Bone marrow (tissue), 2 donors: Measurements from ENCODE around the gene ELOA2.
A peak's percentile ranks its signal among the peaks of the same experiment; 100 is the strongest.
"Not testable (repeated sequence)": the region's sequence is repeated elsewhere in the genome, so short reads cannot be mapped to it uniquely, and the experiment has no call there.

Experiments
- DNase-seq, 2 donors: peaks; one replicate each; lab custom pipeline; 2025; lab: John Stamatoyannopoulos, UW

Gene ELOA2

GRCh38 chr18:47035156-47035671 lies at the start of gene ELOA2:
ELOA2 (minus strand) TSS chr18:47035621; CDS start chr18:47035264, 357 bp downstream.
- no peak for DNase-seq

GRCh38 chr18:47081578-47081977 lies 46.2 kb upstream of the ELOA2 start:
- no peak for DNase-seq

- no peak for DNase-seq
Measured at GRCh38 chr18:47080872-47081271, 45.5 kb upstream of the ELOA2 start.

- DNase-seq, result no peak
Measured at GRCh38 chr18:47077111-47077510, 41.7 kb upstream of the ELOA2 start.

DNA sequence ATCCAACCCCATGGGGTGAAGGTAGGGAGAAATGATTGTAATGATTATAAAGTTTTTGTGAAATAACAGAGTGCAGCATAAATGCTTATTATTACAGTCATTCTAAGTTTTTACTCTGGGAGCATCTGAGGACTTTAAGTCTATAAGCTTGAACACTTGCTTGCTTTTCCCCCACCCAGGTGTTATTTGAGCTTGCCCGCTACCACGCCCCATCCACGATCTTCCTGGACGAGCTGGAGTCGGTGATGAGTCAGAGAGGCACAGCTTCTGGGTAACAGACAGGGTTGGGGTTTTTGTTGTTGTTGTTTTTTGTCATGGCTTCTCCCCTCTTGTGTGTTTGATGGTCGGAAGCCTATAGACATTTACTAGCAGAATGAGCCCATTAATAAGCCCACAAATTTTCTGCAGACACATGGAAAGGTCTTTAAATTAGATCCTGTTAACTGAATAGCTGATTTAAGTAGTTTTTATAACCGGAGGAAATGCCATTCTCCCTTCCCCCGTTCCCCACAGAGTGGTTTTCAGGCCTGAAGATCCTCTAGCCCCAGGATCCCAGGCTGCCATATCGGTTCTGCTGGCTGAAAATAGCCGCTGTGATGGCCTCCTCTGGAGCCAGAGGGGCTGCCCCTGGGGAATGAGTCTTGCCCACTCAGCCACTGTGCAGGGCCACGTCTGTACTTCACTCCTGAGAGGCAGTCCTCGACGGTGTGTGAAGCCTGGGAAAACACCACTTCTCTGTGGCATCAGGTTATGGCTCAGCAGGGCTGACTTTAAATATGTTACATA lies 39.9 kb upstream of the ELOA2 start:
- no peak for DNase-seq

DNA sequence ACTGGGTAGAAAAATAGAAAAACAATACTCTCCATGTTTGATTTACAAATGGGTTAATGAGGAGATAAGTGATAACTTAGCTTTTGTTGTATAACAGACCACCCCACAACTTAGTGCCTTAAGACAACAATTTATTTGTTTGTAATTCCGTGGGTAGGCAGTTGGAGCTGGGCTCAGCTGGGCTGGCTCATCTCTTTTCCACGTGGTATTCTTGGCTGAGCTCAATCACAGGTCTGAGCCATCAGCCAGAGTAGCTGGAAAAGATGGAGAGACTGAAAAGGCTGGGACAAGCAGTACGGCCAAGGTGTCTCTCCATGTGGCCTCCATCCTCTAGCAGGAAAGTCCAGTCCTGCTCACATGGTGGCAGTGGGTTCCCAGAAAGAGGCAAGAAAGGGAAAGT lies 32.2 kb upstream of the ELOA2 start:
- no peak for DNase-seq

DNA sequence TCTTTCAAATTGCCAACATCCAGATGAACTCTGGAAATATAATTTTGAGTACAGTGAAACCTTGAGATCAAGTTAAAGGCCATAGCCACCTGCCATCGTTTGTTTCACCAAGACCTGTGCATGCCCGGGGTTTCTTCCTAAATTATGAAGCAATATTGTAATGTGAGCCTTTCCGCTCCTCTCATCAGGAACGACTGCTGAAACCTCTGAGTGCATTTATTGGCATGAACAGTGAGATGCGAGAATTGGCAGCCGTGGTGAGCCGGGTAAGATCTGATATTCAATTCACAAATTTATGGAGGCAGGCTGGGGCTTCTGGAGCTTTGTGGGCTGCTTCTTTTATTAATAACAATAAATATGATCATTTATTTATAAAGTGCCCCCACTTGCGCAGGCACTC lies 27.7 kb upstream of the ELOA2 start:
- no peak for DNase-seq

- peak in 1 of 2 donors; percentile 53 for DNase-seq
Measured at GRCh38 chr18:47062471-47062870, 27.1 kb upstream of the ELOA2 start.

GRCh38 chr18:47054369-47054768 lies 18.9 kb upstream of the ELOA2 start:
- no peak for DNase-seq

DNA sequence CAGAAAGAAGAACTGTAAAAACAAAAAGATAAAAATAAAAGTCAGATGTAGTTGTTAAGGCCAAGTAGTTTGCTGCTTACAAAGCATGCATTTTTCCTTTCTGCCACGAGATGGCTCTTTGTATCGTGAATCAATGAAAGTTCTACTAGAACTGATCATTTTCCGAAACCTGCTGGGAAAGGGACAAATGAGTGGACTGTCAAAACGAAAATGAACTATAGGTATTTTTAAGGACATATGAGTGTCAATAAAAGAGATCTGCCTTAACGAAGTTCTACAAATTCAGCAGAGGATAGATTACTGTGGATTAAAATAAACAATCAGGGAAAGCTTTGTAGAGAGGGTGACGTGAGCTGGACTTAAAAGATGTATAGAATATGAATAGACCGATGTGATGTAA lies 15.0 kb upstream of the ELOA2 start:
- DNase-seq, result peak in 1 of 2 donors; percentile 7

GRCh38 chr18:47040982-47041381 lies 5.6 kb upstream of the ELOA2 start:
- no peak for DNase-seq

GRCh38 chr18:47036927-47037578 lies 1.6 kb upstream of the ELOA2 start:
- DNase-seq, result no peak

DNA sequence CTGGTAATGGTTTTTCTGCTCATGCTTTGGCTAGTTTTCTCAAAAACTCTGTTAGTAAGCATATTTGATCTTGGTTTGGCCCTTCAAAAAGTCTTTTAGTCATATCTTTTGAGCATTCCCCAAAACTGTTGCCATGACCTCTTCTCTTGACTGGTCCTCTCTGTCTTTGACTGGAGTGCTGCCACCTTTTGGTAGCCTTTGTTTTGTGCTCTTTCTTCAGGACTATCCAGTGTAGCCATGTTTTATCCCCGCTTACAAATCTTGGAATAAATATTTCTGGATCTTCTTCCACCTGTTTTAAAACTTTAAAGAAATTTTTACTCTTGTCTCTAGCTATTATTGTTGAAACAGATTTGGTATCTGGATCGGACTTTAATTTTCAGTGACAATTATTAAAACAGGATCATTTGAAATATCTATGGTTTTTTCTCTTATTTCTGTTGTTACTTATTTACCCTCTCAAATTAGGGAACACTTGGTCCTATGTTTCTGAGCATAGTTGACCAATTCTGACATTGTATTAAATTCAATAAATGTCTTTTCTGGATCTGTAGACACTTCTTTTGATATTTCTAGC lies 965 bp upstream of the ELOA2 start:
- DNase-seq, result no peak

- not testable (repeated sequence) for DNase-seq
Measured at GRCh38 chr18:47034591-47034990, 830 bp downstream of the ELOA2 start.

DNA sequence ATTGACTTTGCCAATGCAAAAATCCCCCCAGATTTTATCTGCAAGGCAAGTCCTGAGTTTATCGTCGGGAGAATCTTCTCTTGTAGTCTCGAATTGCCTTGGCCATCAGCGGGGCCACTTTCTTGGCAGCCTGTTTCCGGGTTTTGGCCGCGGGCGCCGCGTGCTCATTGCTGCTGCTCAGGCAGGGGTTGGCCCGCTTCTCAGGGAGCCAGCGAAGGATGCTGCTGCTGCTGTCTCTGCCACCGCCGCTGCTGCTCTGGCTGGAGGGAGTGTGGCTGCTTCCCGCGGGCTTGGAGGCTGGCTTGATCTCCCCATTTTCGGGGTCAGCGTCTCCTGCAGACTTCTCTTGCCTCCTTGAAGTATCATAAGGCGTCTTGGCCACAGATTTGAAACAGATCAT lies 2.5 kb downstream of the ELOA2 start:
- no peak for DNase-seq

DNA sequence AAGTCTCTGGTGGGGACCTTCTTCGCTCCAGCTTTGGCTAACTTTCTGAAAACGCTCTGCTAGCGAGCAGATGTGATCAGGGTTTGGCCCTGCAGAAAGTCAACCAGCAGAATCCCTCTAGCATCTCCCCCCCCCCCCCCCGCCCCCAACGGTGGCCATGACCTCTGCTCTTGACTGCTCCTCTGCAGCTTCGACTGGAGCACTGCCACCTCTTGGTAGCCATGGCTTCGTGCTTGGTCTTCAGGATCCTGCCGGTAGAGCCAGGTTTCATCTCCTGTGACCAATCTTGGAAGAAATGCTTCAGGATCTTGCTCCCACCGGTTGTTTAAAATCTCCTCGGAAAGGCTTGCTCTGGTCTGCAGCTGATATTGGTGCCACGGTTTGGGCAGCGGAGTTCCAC lies 4.5 kb downstream of the ELOA2 start:
- DNase-seq, result not testable (repeated sequence)

DNA sequence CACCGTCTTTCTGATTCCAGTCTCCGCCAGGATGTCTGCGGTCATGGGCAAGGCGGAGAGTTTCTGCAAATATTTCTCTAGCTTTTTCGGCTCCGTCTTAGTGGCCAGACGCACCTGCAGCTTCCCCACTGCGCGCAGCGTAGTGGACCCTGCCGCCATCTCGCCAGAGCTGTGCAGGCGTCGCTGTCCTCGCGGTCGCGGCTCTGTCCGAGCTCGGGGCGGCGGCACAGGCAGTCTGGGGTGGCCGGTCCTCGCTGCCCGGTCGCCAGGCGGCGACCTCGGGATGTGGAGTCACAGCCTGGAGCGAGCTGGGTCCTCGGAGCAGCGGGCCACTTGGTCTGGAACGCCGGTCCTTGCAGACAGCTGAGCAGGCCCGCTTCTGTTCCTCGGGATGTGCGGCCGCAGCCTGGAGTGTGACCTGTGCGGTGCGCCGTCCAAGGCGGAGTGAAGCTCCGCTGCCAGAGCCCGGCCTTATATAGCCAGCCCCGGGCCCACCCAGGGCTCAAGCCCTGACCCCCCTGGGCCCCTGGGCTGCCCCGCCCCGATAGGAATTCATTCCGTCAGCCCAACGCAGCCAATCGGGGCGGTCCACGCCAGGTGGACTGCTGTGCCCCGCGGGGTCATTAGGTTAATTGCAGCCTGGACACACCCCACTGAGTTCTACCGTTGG lies 5.6 kb downstream of the ELOA2 start:
- not testable (repeated sequence) for DNase-seq

DNA sequence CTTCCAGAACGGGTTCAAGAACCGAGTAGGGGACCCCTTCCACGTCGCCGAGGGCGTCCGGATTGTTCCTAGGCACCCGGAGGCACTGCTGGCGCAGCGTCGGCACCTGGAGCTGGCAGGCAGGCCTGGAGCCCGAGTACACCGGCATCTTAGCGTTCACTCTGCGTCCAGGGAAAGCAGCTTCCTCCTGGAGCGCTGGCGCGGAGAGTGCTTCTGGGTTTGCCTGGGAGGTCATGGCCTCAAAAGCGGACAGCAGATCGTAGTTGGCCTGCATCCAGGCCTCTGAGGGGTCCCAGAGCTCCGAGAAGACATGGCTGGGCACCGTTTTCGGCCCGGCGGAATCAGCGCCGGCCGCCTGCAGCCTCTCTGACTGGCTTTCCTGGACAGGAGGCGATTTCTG lies 6.7 kb downstream of the ELOA2 start:
- not testable (repeated sequence) for DNase-seq

DNA sequence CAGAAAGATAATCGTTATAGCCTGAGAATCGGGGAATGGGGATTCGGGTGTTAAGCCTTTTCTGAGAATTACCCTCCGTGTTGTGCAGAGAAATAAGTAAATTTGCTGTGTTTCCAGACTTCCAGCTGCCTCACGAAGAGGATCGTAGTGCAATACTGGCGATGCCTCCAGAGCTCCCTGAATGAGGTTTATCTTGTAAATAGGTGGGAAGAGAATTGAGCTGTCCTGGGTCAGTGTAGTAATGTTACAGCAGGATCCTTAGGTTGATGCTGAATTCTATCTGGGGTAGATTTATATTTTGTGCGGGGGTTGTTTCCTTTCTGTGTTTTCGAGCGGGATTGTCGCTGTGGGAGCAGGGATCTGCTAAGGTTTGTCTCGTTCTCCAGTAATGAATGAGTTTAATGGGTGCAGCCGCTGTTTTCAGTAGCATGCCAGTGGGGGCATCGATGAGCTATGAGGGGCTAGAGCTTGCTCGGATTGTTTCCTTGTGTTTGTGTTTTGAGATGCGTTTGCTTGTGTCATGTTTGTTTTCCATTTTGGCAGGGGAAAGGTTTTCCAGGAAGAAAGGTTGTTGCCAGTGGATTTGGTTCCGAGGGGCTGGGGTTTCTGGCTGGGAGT lies 9.8 kb downstream of the ELOA2 start:
- not testable (repeated sequence) for DNase-seq

- not testable (repeated sequence) for DNase-seq
Measured at GRCh38 chr18:47023769-47024465, 11.5 kb downstream of the ELOA2 start.

GRCh38 chr18:47022821-47023220 lies 12.6 kb downstream of the ELOA2 start:
- not testable (repeated sequence) for DNase-seq
